Neural crest cell (in vitro differentiated cells): ENCODE data around the gene GCHFR. TPM values are rescaled to one million over a fixed set of nuclear protein-coding genes. Genes with fewer than 3 reads are reported as not detected.

Source experiments
- DNase-seq: peaks from one replicate; pipeline ENCODE4 v3.0.0; 2021; ENCODE audit warnings: low read depth, mixed read lengths, low spot score
- H3K27ac Mint-ChIP-seq: one replicate; pipeline ENCODE4 v1.8.0; 2021; ENCODE audit warnings: mild to moderate bottlenecking, mixed read lengths; ENCODE audit not compliant: unreplicated experiment
- H3K27me3 Mint-ChIP-seq: 2 replicates; pipeline ENCODE4 v1.8.0; 2021; ENCODE audit warnings: low read depth, mild to moderate bottlenecking, mixed read lengths
- H3K36me3 Mint-ChIP-seq: 2 replicates; pipeline ENCODE4 v1.8.0; 2021; ENCODE audit warnings: low read depth, mild to moderate bottlenecking, mixed read lengths
- H3K4me1 Mint-ChIP-seq: 2 replicates; pipeline ENCODE4 v1.8.0; 2021; ENCODE audit warnings: mixed read lengths
- H3K4me3 Mint-ChIP-seq: one replicate; pipeline ENCODE4 v1.8.0; 2021; ENCODE audit warnings: mild to moderate bottlenecking, mixed read lengths
- H3K9me3 Mint-ChIP-seq: 2 replicates; pipeline ENCODE4 v1.8.0; 2021; ENCODE audit warnings: mixed read lengths
- total RNA-seq: library from RNA; stranded (reverse); gene quantifications from 2 replicates; pipeline ENCODE4 v1.2.1, GENCODE V29; 2021
- TF ChIP-seq, protein P1 (sequence below): fragments of 200-600 bp; sonication (generic); conservative IDR thresholded peaks from 2 replicates; pipeline ENCODE4 v1.5.0; 2021; ENCODE audit warnings: antibody characterized with exemption, mild to moderate bottlenecking

The GCHFR gene
- total RNA-seq, 1 donor from 2014 or later: 9.1 TPM

DNA sequence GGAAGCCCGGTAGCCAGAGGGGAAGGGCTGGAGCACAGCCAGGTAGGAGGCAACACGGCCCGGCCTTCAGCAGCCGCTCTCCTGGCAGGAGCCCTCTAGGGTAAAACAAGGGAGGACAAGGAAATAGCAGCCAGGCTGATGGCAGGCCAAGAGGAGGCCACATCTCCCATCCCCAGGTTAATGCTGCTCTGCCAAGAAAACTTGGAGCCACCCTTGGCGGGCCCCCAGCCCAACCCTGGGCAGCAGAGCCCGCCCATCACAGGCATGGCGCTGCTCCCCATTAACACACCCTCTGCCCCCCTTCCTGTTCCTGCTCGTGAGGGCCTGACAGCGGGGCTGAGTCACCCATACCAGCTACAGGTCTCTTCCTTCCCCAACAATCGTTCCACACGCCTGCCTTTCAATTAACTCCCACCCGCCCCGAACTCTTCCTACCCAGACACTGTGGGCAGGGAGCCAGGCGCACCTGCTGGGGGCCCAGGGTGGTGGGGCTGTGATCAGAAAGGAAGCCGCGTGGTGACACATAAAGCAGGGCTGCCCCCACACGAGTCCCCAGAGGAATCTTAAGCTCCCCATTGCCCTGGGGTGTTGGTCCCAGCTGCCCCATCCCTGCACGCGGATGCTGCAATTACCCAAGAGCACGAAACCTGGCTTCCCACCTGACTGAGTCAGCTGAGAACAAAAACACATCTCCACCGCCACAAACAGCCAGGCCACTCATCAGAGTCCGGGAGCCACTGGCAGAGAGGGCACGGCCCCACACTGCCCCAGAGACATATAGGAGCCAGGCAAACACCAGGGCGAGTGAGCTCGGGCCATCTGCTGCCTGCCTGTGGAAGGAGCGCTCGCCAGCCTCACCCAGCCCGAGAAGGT lies 5.6 kb downstream of the GCHFR start, which contains the start of gene C15orf62:
C15orf62 (plus strand) TSS at position 707 of the 873 bp plus-strand sequence. CDS start 516 bp downstream, outside the sequence.
- H3K4me1 Mint-ChIP-seq: peaks cover 9% of the 10 kb centered on the region
- H3K36me3 Mint-ChIP-seq: no peaks in the 10 kb centered on the region
- H3K27ac Mint-ChIP-seq: peak within 1 kb of the TSS; percentile 83
- TF ChIP-seq, protein P1, sequence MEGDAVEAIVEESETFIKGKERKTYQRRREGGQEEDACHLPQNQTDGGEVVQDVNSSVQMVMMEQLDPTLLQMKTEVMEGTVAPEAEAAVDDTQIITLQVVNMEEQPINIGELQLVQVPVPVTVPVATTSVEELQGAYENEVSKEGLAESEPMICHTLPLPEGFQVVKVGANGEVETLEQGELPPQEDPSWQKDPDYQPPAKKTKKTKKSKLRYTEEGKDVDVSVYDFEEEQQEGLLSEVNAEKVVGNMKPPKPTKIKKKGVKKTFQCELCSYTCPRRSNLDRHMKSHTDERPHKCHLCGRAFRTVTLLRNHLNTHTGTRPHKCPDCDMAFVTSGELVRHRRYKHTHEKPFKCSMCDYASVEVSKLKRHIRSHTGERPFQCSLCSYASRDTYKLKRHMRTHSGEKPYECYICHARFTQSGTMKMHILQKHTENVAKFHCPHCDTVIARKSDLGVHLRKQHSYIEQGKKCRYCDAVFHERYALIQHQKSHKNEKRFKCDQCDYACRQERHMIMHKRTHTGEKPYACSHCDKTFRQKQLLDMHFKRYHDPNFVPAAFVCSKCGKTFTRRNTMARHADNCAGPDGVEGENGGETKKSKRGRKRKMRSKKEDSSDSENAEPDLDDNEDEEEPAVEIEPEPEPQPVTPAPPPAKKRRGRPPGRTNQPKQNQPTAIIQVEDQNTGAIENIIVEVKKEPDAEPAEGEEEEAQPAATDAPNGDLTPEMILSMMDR: no peak
- H3K4me3 Mint-ChIP-seq: no peak within 1 kb of the TSS
- no peaks in the 10 kb centered on the region for H3K9me3 Mint-ChIP-seq
- H3K27me3 Mint-ChIP-seq: peaks cover 17% of the 10 kb centered on the region
- DNase-seq: no peak

DNA sequence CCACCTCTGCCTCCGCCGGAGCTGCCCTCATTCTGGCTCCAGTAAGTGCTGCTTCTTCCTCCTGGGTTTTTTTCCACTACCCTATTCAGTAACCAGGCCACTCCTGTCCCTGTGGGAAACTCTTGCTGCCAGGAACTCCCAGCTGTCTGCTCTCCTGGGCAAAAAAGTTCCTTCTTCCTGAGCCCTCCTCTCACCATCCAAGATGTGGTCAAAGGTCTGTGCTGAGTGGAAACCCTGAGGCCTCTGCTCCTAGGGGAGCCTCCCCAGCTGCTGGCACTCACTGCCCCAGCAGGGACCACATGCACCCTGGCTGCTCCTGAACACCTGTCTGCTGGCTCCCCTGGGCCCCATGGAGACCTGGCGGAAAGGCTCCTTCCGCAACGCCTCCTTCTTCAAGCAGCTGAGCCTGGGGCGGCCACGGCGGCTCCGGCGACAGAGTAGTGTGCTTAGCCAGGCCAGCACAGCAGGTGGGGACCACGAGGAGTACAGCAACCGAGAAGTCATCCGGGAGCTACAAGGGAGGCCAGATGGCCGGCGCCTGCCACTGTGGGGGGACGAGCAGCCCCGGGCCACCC lies 6.4 kb downstream of the GCHFR start:
- no peaks in the 10 kb centered on the region for H3K9me3 Mint-ChIP-seq
- peaks cover 10% of the 10 kb centered on the region for H3K27me3 Mint-ChIP-seq
- no peak overlapping the region for H3K4me3 Mint-ChIP-seq
- no peak for DNase-seq
- TF ChIP-seq, protein P1: no peak
- no peaks in the 10 kb centered on the region for H3K36me3 Mint-ChIP-seq
- peaks cover 4% of the 10 kb centered on the region for H3K4me1 Mint-ChIP-seq
- H3K27ac Mint-ChIP-seq: no peak overlapping the region

DNA sequence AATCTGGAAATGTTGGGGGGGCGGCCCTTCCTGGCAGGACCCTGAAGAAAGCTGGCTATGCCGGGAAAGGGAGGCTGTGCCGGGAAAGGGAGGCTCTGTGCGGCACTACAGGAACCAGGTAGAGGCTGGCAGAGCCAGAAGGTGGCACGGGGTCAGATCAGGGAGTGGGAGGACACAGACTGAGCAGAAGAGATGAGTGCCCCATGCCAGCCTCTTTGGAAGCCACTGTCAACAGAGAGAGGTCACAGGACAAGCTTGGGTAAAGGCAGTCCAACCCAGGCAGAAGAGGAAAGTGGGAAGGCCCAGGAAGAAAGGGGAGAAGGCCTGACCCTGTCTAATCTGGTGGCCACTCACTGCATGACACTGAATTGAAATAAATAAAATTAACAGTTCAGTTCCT lies 7.4 kb downstream of the GCHFR start:
- Mint-ChIP-seq H3K9me3 (no peaks in the 10 kb centered on the region), H3K4me1 (no peaks in the 10 kb centered on the region), H3K27me3 (peaks cover 1% of the 10 kb centered on the region), H3K36me3 (no peaks in the 10 kb centered on the region), H3K27ac (no peak overlapping the region), H3K4me3 (no peak overlapping the region)
- TF ChIP-seq, protein P1: no peak
- DNase-seq: no peak

DNA sequence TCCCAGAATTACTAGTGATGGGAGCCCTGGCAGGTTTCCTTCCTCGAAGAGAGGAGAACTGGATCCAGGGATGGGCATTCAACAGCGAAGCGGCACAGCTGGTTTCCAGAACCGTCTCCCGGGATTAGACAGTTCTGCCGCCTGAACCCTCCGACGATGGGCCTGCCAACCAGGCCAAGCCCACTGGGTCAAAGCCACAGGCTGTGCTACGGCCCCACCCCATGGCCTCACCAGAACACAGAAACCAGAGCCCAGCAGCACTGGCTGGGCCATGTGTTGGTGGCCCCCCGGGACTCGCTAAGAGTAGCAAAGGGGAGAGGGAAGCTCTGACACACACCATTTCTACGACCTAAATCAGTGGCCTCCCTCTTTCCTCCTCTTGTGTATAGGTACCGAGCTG lies 8.1 kb downstream of the GCHFR start:
- DNase-seq: no peak
- H3K27me3 Mint-ChIP-seq: no peaks in the 10 kb centered on the region
- H3K4me1 Mint-ChIP-seq: no peaks in the 10 kb centered on the region
- H3K36me3 Mint-ChIP-seq: no peaks in the 10 kb centered on the region
- TF ChIP-seq, protein P1: no peak
- H3K9me3 Mint-ChIP-seq: no peaks in the 10 kb centered on the region
- no peak overlapping the region for H3K27ac Mint-ChIP-seq
- H3K4me3 Mint-ChIP-seq: no peak overlapping the region

DNA sequence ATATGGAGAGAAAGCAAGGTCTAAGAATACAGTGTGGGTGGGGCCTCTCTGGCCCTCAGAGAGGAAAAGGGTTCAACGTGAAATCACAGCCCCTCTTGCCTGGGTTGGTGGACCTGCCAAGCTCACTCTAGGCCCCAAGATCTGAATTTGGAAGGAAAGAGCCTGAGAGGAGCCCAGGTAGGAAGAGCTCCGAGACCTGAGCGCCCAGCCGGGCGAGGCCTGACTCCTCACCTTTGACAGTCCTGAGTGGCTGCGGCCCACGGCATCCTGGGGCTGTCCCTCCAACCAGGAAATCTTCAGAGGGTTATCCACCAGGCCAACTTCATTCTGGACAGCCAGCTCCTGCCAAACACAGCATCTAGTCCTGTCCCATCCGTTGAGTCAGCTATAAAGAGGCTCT lies 9.6 kb downstream of the GCHFR start:
- no peak for DNase-seq
- Mint-ChIP-seq H3K27ac (no peak overlapping the region), H3K9me3 (no peaks in the 10 kb centered on the region), H3K27me3 (no peaks in the 10 kb centered on the region), H3K36me3 (no peaks in the 10 kb centered on the region), H3K4me1 (no peaks in the 10 kb centered on the region), H3K4me3 (no peak overlapping the region)
- TF ChIP-seq, protein P1: no peak
